Skeletal muscle satellite cell (primary cell): ENCODE results near the gene ABLIM3.

ENCODE experiments used
- H3K27me3 ChIP-seq: 2 replicates; pipeline ENCODE4 v1.7.0; 2013; ENCODE audit warnings: low read length; ENCODE audit not compliant: control insufficient read depth, insufficient read depth
- H3K36me3 ChIP-seq: 2 replicates; pipeline ENCODE4 v1.7.0; 2013; ENCODE audit warnings: mild to moderate bottlenecking, control low read depth, low read length; ENCODE audit not compliant: insufficient read depth
- H3K4me1 ChIP-seq: 2 replicates; pipeline ENCODE4 v1.7.0; 2013; ENCODE audit warnings: low read length; ENCODE audit not compliant: control insufficient read depth, insufficient read depth
- H3K4me2 ChIP-seq: 2 replicates; pipeline ENCODE4 v1.7.0; 2013; ENCODE audit warnings: mild to moderate bottlenecking, low read length
- H3K4me3 ChIP-seq: 2 replicates; pipeline ENCODE4 v1.7.0; 2013; ENCODE audit warnings: low read length
- H3K9ac ChIP-seq: 2 replicates; pipeline ENCODE4 v1.7.0; 2013; ENCODE audit warnings: mild to moderate bottlenecking, low read depth, low read length, moderate library complexity
- H3K9me3 ChIP-seq: replicated peaks from 2 replicates; pipeline ENCODE4 v1.7.0; 2013; ENCODE audit warnings: mild to moderate bottlenecking, control low read depth, low read length

ABLIM3 gene

GRCh38 chr5:149254506-149254905 lies 113.2 kb downstream of the ABLIM3 start:
- Histone ChIP-seq H3K36me3 (peaks cover 69% of the 10 kb centered on the region), H3K9ac (no peak overlapping the region), H3K4me3 (no peak overlapping the region), H3K4me1 (peaks cover 14% of the 10 kb centered on the region), H3K9me3 (no peaks in the 10 kb centered on the region), H3K4me2 (no peak overlapping the region), H3K27me3 (no peaks in the 10 kb centered on the region)

GRCh38 chr5:149256451-149256850 lies 115.2 kb downstream of the ABLIM3 start:
- Histone ChIP-seq H3K4me1 (peaks cover 14% of the 10 kb centered on the region), H3K9ac (no peak overlapping the region), H3K9me3 (no peaks in the 10 kb centered on the region), H3K36me3 (peaks cover 50% of the 10 kb centered on the region), H3K4me2 (no peak overlapping the region), H3K27me3 (no peaks in the 10 kb centered on the region), H3K4me3 (no peak overlapping the region)

- Histone ChIP-seq H3K4me1 (peaks cover 17% of the 10 kb centered on the region), H3K4me3 (no peak overlapping the region), H3K27me3 (no peaks in the 10 kb centered on the region), H3K4me2 (no peak overlapping the region), H3K9ac (no peak overlapping the region), H3K9me3 (no peaks in the 10 kb centered on the region), H3K36me3 (peaks cover 43% of the 10 kb centered on the region)
Observed at GRCh38 chr5:149257131-149257530, 115.8 kb downstream of the ABLIM3 start.

GRCh38 chr5:149257889-149258705 lies 116.8 kb downstream of the ABLIM3 start:
- H3K9me3 ChIP-seq, result no peaks in the 10 kb centered on the region
- H3K4me2 ChIP-seq, result no peak overlapping the region
- H3K4me1 ChIP-seq, result peaks cover 19% of the 10 kb centered on the region
- peaks cover 34% of the 10 kb centered on the region for H3K36me3 ChIP-seq
- H3K27me3 ChIP-seq, result no peaks in the 10 kb centered on the region
- H3K4me3 ChIP-seq, result no peak overlapping the region
- H3K9ac ChIP-seq, result no peak overlapping the region

GRCh38 chr5:149260761-149261160 lies 119.5 kb downstream of the ABLIM3 start:
- Histone ChIP-seq H3K27me3 (no peaks in the 10 kb centered on the region), H3K9me3 (no peaks in the 10 kb centered on the region), H3K4me2 (no peak overlapping the region), H3K4me1 (peaks cover 15% of the 10 kb centered on the region), H3K36me3 (peaks cover 19% of the 10 kb centered on the region), H3K9ac (no peak overlapping the region), H3K4me3 (no peak overlapping the region)

GRCh38 chr5:149261246-149261645 lies 120.0 kb downstream of the ABLIM3 start:
- H3K9ac ChIP-seq, result no peak overlapping the region
- peaks cover 16% of the 10 kb centered on the region for H3K36me3 ChIP-seq
- no peak overlapping the region for H3K4me3 ChIP-seq
- no peaks in the 10 kb centered on the region for H3K27me3 ChIP-seq
- H3K9me3 ChIP-seq, result no peaks in the 10 kb centered on the region
- peaks cover 11% of the 10 kb centered on the region for H3K4me1 ChIP-seq
- no peak overlapping the region for H3K4me2 ChIP-seq

- Histone ChIP-seq H3K9me3 (no peaks in the 10 kb centered on the region), H3K27me3 (no peaks in the 10 kb centered on the region), H3K4me3 (no peak overlapping the region), H3K4me1 (peaks cover 8% of the 10 kb centered on the region), H3K4me2 (no peak overlapping the region), H3K9ac (no peak overlapping the region), H3K36me3 (peaks cover 16% of the 10 kb centered on the region)
Observed at GRCh38 chr5:149262315-149262714, 121.0 kb downstream of the ABLIM3 start.

GRCh38 chr5:149264439-149265067 lies 123.3 kb downstream of the ABLIM3 start:
- Histone ChIP-seq H3K9me3 (peaks cover 6% of the 10 kb centered on the region), H3K4me3 (no peak overlapping the region), H3K27me3 (no peaks in the 10 kb centered on the region), H3K36me3 (peaks cover under 1% of the 10 kb centered on the region), H3K4me2 (no peak overlapping the region), H3K4me1 (peaks cover 4% of the 10 kb centered on the region), H3K9ac (no peak overlapping the region)

- Histone ChIP-seq H3K4me2 (no peak overlapping the region), H3K27me3 (no peaks in the 10 kb centered on the region), H3K36me3 (no peaks in the 10 kb centered on the region), H3K9me3 (peaks cover 6% of the 10 kb centered on the region), H3K9ac (no peak overlapping the region), H3K4me3 (no peak overlapping the region), H3K4me1 (peaks cover 4% of the 10 kb centered on the region)
Observed at GRCh38 chr5:149265068-149265465, 123.8 kb downstream of the ABLIM3 start.

GRCh38 chr5:149265597-149265996 lies 124.3 kb downstream of the ABLIM3 start:
- no peak overlapping the region for H3K4me2 ChIP-seq
- no peaks in the 10 kb centered on the region for H3K27me3 ChIP-seq
- peaks cover 6% of the 10 kb centered on the region for H3K9me3 ChIP-seq
- no peaks in the 10 kb centered on the region for H3K36me3 ChIP-seq
- H3K4me3 ChIP-seq, result no peak overlapping the region
- peaks cover 4% of the 10 kb centered on the region for H3K4me1 ChIP-seq
- H3K9ac ChIP-seq, result no peak overlapping the region

- Histone ChIP-seq H3K36me3 (no peaks in the 10 kb centered on the region), H3K27me3 (no peaks in the 10 kb centered on the region), H3K4me2 (no peak overlapping the region), H3K9ac (no peak overlapping the region), H3K9me3 (peaks cover 6% of the 10 kb centered on the region), H3K4me3 (no peak overlapping the region), H3K4me1 (peaks cover 1% of the 10 kb centered on the region)
Observed at GRCh38 chr5:149267241-149267973, 126.1 kb downstream of the ABLIM3 start.
